DND-41 (cell line): ENCODE measurements around the gene REEP6.

Source experiments
- ATAC-seq: fragments of 200-7000 bp; cut with Tn5 transposase; 3 replicates; pipeline ENCODE4 v1.9.1; 2021; ENCODE audit warnings: low read depth; ENCODE audit not compliant: insufficient read depth
- DNase-seq: peaks from one replicate; pipeline ENCODE4 v3.0.0-alpha.2; 2020
- H2AFZ ChIP-seq: 2 replicates; pipeline ENCODE4 v1.6.0; 2012; ENCODE audit warnings: low read depth, low read length
- H3K27ac ChIP-seq: 2 replicates; pipeline ENCODE4 v1.5.1; 2012; ENCODE audit warnings: low read length, inconsistent platforms
- H3K27me3 ChIP-seq: fragments of 200-600 bp; sonication (generic); 2 replicates; pipeline ENCODE4 v1.6.0; 2012; ENCODE audit warnings: low read length, mild to moderate bottlenecking, inconsistent platforms; ENCODE audit not compliant: insufficient read depth, poor library complexity
- H3K36me3 ChIP-seq: 2 replicates; pipeline ENCODE4 v1.5.1; 2012; ENCODE audit warnings: low read length, inconsistent platforms; ENCODE audit not compliant: insufficient read depth
- H3K4me1 ChIP-seq: 2 replicates; pipeline ENCODE4 v1.5.1; 2012; ENCODE audit warnings: mild to moderate bottlenecking, low read length; ENCODE audit not compliant: insufficient read depth
- H3K4me2 ChIP-seq: 2 replicates; pipeline ENCODE4 v1.6.0; 2012; ENCODE audit warnings: mild to moderate bottlenecking, moderate library complexity, low read length, inconsistent platforms; ENCODE audit not compliant: insufficient read depth
- H3K4me3 ChIP-seq, 2 experiments: fragments of 200-600 bp in 1 of 2; shearing (Covaris generic) in 1 of 2; 2 replicates each; pipeline ENCODE4 v1.5.1; 2012 to 2016; ENCODE audit warnings: inconsistent platforms in 2 of 2, low read length in 2 of 2, mild to moderate bottlenecking in 2 of 2, low read depth in 1 of 2, moderate library complexity in 1 of 2
- H3K79me2 ChIP-seq: 2 replicates; pipeline ENCODE4 v1.6.0; 2012; ENCODE audit warnings: low read length, inconsistent platforms; ENCODE audit not compliant: insufficient read depth
- H3K9ac ChIP-seq: 2 replicates; pipeline ENCODE4 v1.6.0; 2012; ENCODE audit warnings: low read depth, mild to moderate bottlenecking, inconsistent platforms, low read length, moderate library complexity
- H3K9me3 ChIP-seq: 2 replicates; pipeline ENCODE4 v1.5.1; 2012; ENCODE audit warnings: low read length, moderate library complexity, mild to moderate bottlenecking, inconsistent platforms; ENCODE audit not compliant: insufficient read depth, severe bottlenecking
- H4K20me1 ChIP-seq: 2 replicates; pipeline ENCODE4 v1.6.0; 2012; ENCODE audit warnings: low read length; ENCODE audit not compliant: insufficient read depth
- CTCF ChIP-seq: IDR thresholded peaks from 2 replicates; pipeline ENCODE4 v1.5.1; 2012; ENCODE audit warnings: borderline replicate concordance, low read length, moderate library complexity, mild to moderate bottlenecking; ENCODE audit not compliant: poor library complexity, severe bottlenecking; ENCODE audit errors: extremely low read depth
- EZH2 ChIP-seq: IDR thresholded peaks from 3 replicates; pipeline ENCODE4 v1.6.1; 2012; ENCODE audit warnings: borderline replicate concordance, low read depth, mild to moderate bottlenecking, moderate library complexity, low read length, inconsistent platforms; ENCODE audit not compliant: severe bottlenecking

Gene REEP6

GRCh38 chr19:1469255-1470054 lies 21.5 kb upstream of the REEP6 start:
- ATAC-seq, result no peak
- no peaks in the 10 kb centered on the region for H3K9me3 ChIP-seq
- no peak overlapping the region for H2AFZ ChIP-seq
- H3K4me1 ChIP-seq, result peaks cover 23% of the 10 kb centered on the region
- no peaks in the 10 kb centered on the region for H3K27me3 ChIP-seq
- H3K4me2 ChIP-seq, result no peak overlapping the region
- no peak overlapping the region for H3K4me3 ChIP-seq
- H3K79me2 ChIP-seq, result peaks cover 5% of the 10 kb centered on the region; the same call in 1 of the 2 replicates
- TF ChIP-seq EZH2 (no peak), CTCF (no peak)
- peaks cover 2% of the 10 kb centered on the region; the same call in 1 of the 2 replicates for H3K36me3 ChIP-seq
- H4K20me1 ChIP-seq, result peaks cover 67% of the 10 kb centered on the region
- H3K9ac ChIP-seq, result no peak overlapping the region
- DNase-seq, result no peak
- no peak overlapping the region for H3K27ac ChIP-seq

- Histone ChIP-seq H3K9ac (no peak overlapping the region), H3K4me1 (peaks cover 23% of the 10 kb centered on the region), H3K4me3 (no peak overlapping the region), H3K36me3 (peaks cover 6% of the 10 kb centered on the region; the same call in 1 of the 2 replicates), H3K79me2 (peaks cover 7% of the 10 kb centered on the region; the same call in 1 of the 2 replicates), H2AFZ (no peak overlapping the region), H3K27me3 (no peaks in the 10 kb centered on the region), H3K27ac (no peak overlapping the region), H3K4me2 (peak overlapping the region; percentile 69), H4K20me1 (peaks cover 72% of the 10 kb centered on the region), H3K9me3 (no peaks in the 10 kb centered on the region)
- no peak for ATAC-seq
- no peak for DNase-seq
- TF ChIP-seq EZH2 (no peak), CTCF (no peak)
Observed at GRCh38 chr19:1470055-1470304, 21.0 kb upstream of the REEP6 start.

- peak; percentile 88 for DNase-seq
- peaks cover 12% of the 10 kb centered on the region; the same call in 1 of the 2 replicates for H3K79me2 ChIP-seq
- H4K20me1 ChIP-seq, result peaks cover 72% of the 10 kb centered on the region
- H3K36me3 ChIP-seq, result peaks cover 10% of the 10 kb centered on the region
- H3K27me3 ChIP-seq, result no peaks in the 10 kb centered on the region
- TF ChIP-seq EZH2 (no peak), CTCF (no peak)
- peak overlapping the region; percentile 69 for H3K4me2 ChIP-seq
- H3K27ac ChIP-seq, result no peak overlapping the region
- no peak overlapping the region for H2AFZ ChIP-seq
- peak overlapping the region; percentile 39; the same call in 1 of the 2 replicates for H3K9ac ChIP-seq
- H3K4me1 ChIP-seq, result peaks cover 23% of the 10 kb centered on the region
- H3K4me3 ChIP-seq, result peak overlapping the region in 1 of 2 experiments; percentile 44; a peak in 2 of 4 replicates
- H3K9me3 ChIP-seq, result no peaks in the 10 kb centered on the region
- peak; percentile 87 for ATAC-seq
Observed at GRCh38 chr19:1470305-1471009, 20.5 kb upstream of the REEP6 start.
